Lung (tissue), 12 donors: Measurements from ENCODE around the gene ADCY10. TPM values are rescaled to one million over a fixed set of nuclear protein-coding genes. Genes with fewer than 3 reads are reported as not detected.
"Not testable (repeated sequence)": the region's sequence is repeated elsewhere in the genome, so short reads cannot be mapped to it uniquely, and the experiment has no call there.

ENCODE experiments used
- ATAC-seq: fragments of 200-7000 bp; cut with Tn5 transposase; one replicate; pipeline ENCODE4 v1.9.1; 2020; ENCODE audit warnings: moderate number of reproducible peaks; ENCODE audit not compliant: insufficient read depth, low FRiP score
- DNase-seq, 3 donors: peaks; one replicate each; pipeline ENCODE4 v3.0.0-alpha.2; 2013 to 2017
- H3K27ac ChIP-seq, 2 donors: one replicate each; pipeline ENCODE4 v1.5.1; 2013; ENCODE audit warnings: mild to moderate bottlenecking in 2 of 2, moderate library complexity in 2 of 2, control low read depth in 1 of 2, inconsistent platforms in 1 of 2, low read depth in 1 of 2, low read length in 1 of 2
- H3K27me3 ChIP-seq, 3 donors: one replicate each; pipeline ENCODE4 v1.5.1; 2013; ENCODE audit warnings: low read length in 2 of 3; ENCODE audit not compliant: control insufficient read depth in 3 of 3, insufficient read depth in 3 of 3
- H3K36me3 ChIP-seq, 4 donors: one replicate each; pipeline ENCODE4 v1.5.1; 2013; ENCODE audit warnings: low read length in 4 of 4, mild to moderate bottlenecking in 1 of 4, moderate library complexity in 1 of 4; ENCODE audit not compliant: control insufficient read depth in 4 of 4, insufficient read depth in 4 of 4
- H3K4me1 ChIP-seq, 5 donors: one replicate each; pipeline ENCODE4 v1.5.1; 2013; ENCODE audit warnings: low read length in 5 of 5, mild to moderate bottlenecking in 2 of 5, moderate library complexity in 1 of 5; ENCODE audit not compliant: control insufficient read depth in 5 of 5, insufficient read depth in 5 of 5
- H3K4me3 ChIP-seq: one replicate; pipeline ENCODE4 v1.5.1; 2013; ENCODE audit warnings: mild to moderate bottlenecking, control low read depth, moderate library complexity
- H3K9ac ChIP-seq, 2 donors: one replicate each; pipeline ENCODE4 v1.5.1; 2013; ENCODE audit warnings: low read length in 2 of 2, control low read depth in 1 of 2; ENCODE audit not compliant: insufficient read depth in 1 of 2
- H3K9me3 ChIP-seq, 4 donors: one replicate each; pipeline ENCODE4 v1.5.1; 2013; ENCODE audit warnings: low read length in 3 of 4, mild to moderate bottlenecking in 1 of 4, moderate library complexity in 1 of 4; ENCODE audit not compliant: control insufficient read depth in 4 of 4, insufficient read depth in 3 of 4
- WGBS, 2 donors: extraction: QIAGEN DNeasy Blood & Tissue Kit; methylation state at CpG; one replicate each; pipeline ENCODE4 v1.1.7; 2013; 5-methylcytosine and 5-hydroxymethylcytosine counted together
- polyA plus RNA-seq, 2 donors: library from polyadenylated mRNA; stranded (reverse); fragments of 200-250 nt; gene quantifications; one replicate each; pipeline ENCODE4 v1.2.1, GENCODE V29; 2013
- total RNA-seq, 2 donors: library from RNA; depleted of rRNA in 1 of 2; stranded (reverse); fragments of >200 nt in 1 of 2; gene quantifications; one replicate each; pipeline ENCODE4 v1.2.1, GENCODE V29; 2014 to 2021
- TF ChIP-seq, protein P1 (sequence below): IDR thresholded peaks from 2 replicates; pipeline ENCODE4 v1.5.1; 2012; ENCODE audit warnings: mild to moderate bottlenecking; ENCODE audit errors: control extremely low read depth, extremely low read depth
- donor health status: control.
- donor health status: control.
- donor health status: Bipolar disorder and iron deficiency.
- donor health status: healthy.
- donor health status: DM: yes; HTN: yes; CAD: no.

Gene ADCY10
- total and polyA plus RNA-seq, 4 donors, result 0.06 to 0.10 (median 0.09) TPM; not detected in 1

GRCh38 chr1:167878372-167879160 is 35.4 kb downstream of the ADCY10 start:
- Histone ChIP-seq H3K9ac (no peak overlapping the region), H3K4me3 (no peak overlapping the region), H3K4me1 (no peaks in the 10 kb centered on the region), H3K27me3 (no peaks in the 10 kb centered on the region), H3K27ac (no peak overlapping the region), H3K9me3 (no peaks in the 10 kb centered on the region), H3K36me3 (no peaks in the 10 kb centered on the region)
- TF ChIP-seq, protein P1, sequence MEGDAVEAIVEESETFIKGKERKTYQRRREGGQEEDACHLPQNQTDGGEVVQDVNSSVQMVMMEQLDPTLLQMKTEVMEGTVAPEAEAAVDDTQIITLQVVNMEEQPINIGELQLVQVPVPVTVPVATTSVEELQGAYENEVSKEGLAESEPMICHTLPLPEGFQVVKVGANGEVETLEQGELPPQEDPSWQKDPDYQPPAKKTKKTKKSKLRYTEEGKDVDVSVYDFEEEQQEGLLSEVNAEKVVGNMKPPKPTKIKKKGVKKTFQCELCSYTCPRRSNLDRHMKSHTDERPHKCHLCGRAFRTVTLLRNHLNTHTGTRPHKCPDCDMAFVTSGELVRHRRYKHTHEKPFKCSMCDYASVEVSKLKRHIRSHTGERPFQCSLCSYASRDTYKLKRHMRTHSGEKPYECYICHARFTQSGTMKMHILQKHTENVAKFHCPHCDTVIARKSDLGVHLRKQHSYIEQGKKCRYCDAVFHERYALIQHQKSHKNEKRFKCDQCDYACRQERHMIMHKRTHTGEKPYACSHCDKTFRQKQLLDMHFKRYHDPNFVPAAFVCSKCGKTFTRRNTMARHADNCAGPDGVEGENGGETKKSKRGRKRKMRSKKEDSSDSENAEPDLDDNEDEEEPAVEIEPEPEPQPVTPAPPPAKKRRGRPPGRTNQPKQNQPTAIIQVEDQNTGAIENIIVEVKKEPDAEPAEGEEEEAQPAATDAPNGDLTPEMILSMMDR, result no peak
- ATAC-seq (no peak), DNase-seq (no peak)
- 96 to 99% methylated on average over 7 of the region's 7 CpGs for WGBS, 2 donors

- no peaks in the 10 kb centered on the region for H3K4me1 ChIP-seq
- H3K4me3 ChIP-seq, result no peak overlapping the region
- 96 to 98% methylated on average over 3 of the region's 3 CpGs for WGBS, 2 donors
- TF ChIP-seq, protein P1, result no peak
- H3K9ac ChIP-seq, result no peak overlapping the region
- DNase-seq, result no peak
- H3K9me3 ChIP-seq, result no peaks in the 10 kb centered on the region
- no peak overlapping the region for H3K27ac ChIP-seq
- no peaks in the 10 kb centered on the region for H3K27me3 ChIP-seq
- H3K36me3 ChIP-seq, result no peaks in the 10 kb centered on the region
- ATAC-seq, result no peak
Observed at GRCh38 chr1:167876597-167877175, 37.2 kb downstream of the ADCY10 start.

DNA sequence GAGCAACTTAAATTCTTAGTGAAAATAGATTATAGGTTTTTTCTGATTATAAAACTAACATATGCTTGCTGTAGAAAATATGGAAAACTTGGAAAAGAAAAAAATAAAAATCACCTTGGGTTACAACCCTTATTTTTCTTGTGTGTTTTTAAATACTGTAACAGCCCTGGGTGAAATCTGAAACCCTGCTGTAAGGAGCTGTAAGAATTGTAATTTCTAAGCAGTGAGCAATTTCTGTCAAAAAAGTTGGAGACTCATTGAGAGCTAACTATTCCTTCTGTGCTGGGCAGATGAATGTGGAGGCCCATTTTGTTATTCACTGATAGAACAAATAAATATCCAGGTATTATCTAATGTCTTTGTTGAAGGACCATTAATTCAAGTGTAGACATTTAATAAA is 42.6 kb downstream of the ADCY10 start:
- ATAC-seq, result no peak
- H3K4me1 ChIP-seq, result no peaks in the 10 kb centered on the region
- DNase-seq, result no peak

GRCh38 chr1:167869157-167870001 is 44.6 kb downstream of the ADCY10 start:
- WGBS, 2 donors, result 66 to 70% methylated on average over 16 of the region's 16 CpGs
- H3K9ac ChIP-seq, H3K36me3 ChIP-seq, H3K27ac ChIP-seq, H3K27me3 ChIP-seq, H3K4me3 ChIP-seq, H3K9me3 ChIP-seq, H3K4me1 ChIP-seq, ATAC-seq: not testable (repeated sequence)
- DNase-seq, result peak in 1 of 3 donors; percentile 7

More for the DNA sequence above, 42.6 kb downstream of the ADCY10 start:
- Histone ChIP-seq H3K36me3 (no peaks in the 10 kb centered on the region), H3K9ac (no peak overlapping the region), H3K27me3 (no peaks in the 10 kb centered on the region), H3K4me3 (no peak overlapping the region), H3K27ac (no peak overlapping the region), H3K9me3 (no peaks in the 10 kb centered on the region)
- TF ChIP-seq, protein P1, result no peak

- not testable (repeated sequence) for H3K4me1 ChIP-seq, H3K4me3 ChIP-seq, H3K27me3 ChIP-seq, H3K27ac ChIP-seq, H3K36me3 ChIP-seq, H3K9ac ChIP-seq, H3K9me3 ChIP-seq, DNase-seq, ATAC-seq
- 93 to 98% methylated on average over 8 of the region's 8 CpGs for WGBS, 2 donors
Observed at GRCh38 chr1:167866739-167867414, 47.1 kb downstream of the ADCY10 start.
